Measurements from ENCODE around the gene CDADC1. TPM values are rescaled to one million over a fixed set of nuclear protein-coding genes. Genes with fewer than 3 reads are reported as not detected.

Gene CDADC1
- total and polyA plus RNA-seq, 4 donors: 3.0 to 6.1 (median 4.5) TPM

DNA sequence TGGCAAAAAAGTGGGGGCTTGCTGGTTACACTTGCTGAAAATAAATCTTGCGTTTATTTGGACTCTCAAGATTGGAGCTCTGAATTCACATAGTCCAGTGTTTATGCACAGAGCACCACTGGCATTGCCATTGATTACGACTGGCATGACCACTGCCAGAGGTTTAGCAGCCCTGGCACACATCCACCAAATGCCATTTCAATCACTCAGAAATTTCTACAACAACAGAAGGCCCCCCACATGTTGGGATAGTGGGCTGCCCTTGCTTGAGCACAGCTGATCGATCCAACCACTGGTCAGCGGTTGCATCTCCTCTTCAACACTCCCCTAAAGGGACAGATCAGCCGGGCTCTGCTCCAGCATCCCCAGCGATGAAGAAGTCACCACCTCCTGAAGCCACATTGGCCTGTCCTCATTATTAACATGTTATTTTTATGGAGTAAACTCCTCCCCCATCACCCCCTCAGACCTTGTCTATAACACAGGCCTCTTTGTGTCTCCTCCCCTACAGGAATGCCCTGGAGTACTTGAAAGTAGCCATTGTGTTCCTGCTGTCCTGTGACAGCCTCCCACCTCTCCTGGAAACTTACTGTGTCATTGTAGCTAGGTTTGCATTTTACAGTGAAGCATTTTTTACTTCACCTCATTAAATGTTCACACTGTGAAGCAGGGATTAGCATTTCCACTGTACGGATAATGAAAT is 51.3 kb downstream of the CDADC1 start:
- H3K4me1 ChIP-seq (ENCODE audit: control insufficient read depth in 4 of 4, insufficient read depth in 4 of 4, low read length in 3 of 4): peaks cover 0 to 14% (median 5%) of the 10 kb centered on the region in 4 donors
- WGBS: 86% methylated on average over 7 of the region's 7 CpGs

GRCh38 chr13:49300276-49300675 is 52.6 kb downstream of the CDADC1 start:
- Histone ChIP-seq H3K27ac (ENCODE audit: low read depth in 1 of 2, low read length in 2 of 2) (no peak overlapping the region), H3K27me3 (ENCODE audit: control insufficient read depth in 4 of 4, insufficient read depth in 4 of 4, low read length in 3 of 4) (no peaks in the 10 kb centered on the region), H3K9me3 (ENCODE audit: control insufficient read depth in 4 of 4, low read length in 3 of 4) (no peaks in the 10 kb centered on the region), H3K4me1 (ENCODE audit: control insufficient read depth in 4 of 4, insufficient read depth in 4 of 4, low read length in 3 of 4) (peaks cover 0 to 14% (median 5%) of the 10 kb centered on the region in 4 donors), H3K9ac (ENCODE audit: low read depth in 1 of 2, low read length in 2 of 2) (no peak overlapping the region), H3K36me3 (ENCODE audit: control insufficient read depth in 4 of 4, insufficient read depth in 3 of 4, low read depth in 1 of 4, low read length in 3 of 4) (no peaks in the 10 kb centered on the region), H3K4me3 (ENCODE audit: low read depth in 1 of 3, low read length in 3 of 3) (no peak overlapping the region)
- no peak for DNase-seq (ENCODE audit: low spot score)
- no peak for TF ChIP-seq YY1 (IDR thresholded peaks at IDR 0.05)
- no peak for TF ChIP-seq SP1 (IDR thresholded peaks at IDR 0.05)
- no peak for TF ChIP-seq TAF1 (conservative IDR thresholded peaks at IDR 0.05)
- no peak for TF ChIP-seq NR2F2 (IDR thresholded peaks at IDR 0.05)
- 73% methylated on average over 5 of the region's 5 CpGs for WGBS

More for the DNA sequence above, 51.3 kb downstream of the CDADC1 start:
- Histone ChIP-seq H3K4me3 (ENCODE audit: low read depth in 1 of 3, low read length in 3 of 3) (no peak overlapping the region), H3K36me3 (ENCODE audit: control insufficient read depth in 4 of 4, insufficient read depth in 3 of 4, low read depth in 1 of 4, low read length in 3 of 4) (no peaks in the 10 kb centered on the region), H3K9me3 (ENCODE audit: control insufficient read depth in 4 of 4, low read length in 3 of 4) (no peaks in the 10 kb centered on the region), H3K9ac (ENCODE audit: low read depth in 1 of 2, low read length in 2 of 2) (no peak overlapping the region), H3K27ac (ENCODE audit: low read depth in 1 of 2, low read length in 2 of 2) (no peak overlapping the region), H3K27me3 (ENCODE audit: control insufficient read depth in 4 of 4, insufficient read depth in 4 of 4, low read length in 3 of 4) (no peaks in the 10 kb centered on the region)
- no peak for TF ChIP-seq EGR1 (IDR thresholded peaks at IDR 0.05; ENCODE audit: low read depth in 2 of 2)
- TF ChIP-seq, protein P1, sequence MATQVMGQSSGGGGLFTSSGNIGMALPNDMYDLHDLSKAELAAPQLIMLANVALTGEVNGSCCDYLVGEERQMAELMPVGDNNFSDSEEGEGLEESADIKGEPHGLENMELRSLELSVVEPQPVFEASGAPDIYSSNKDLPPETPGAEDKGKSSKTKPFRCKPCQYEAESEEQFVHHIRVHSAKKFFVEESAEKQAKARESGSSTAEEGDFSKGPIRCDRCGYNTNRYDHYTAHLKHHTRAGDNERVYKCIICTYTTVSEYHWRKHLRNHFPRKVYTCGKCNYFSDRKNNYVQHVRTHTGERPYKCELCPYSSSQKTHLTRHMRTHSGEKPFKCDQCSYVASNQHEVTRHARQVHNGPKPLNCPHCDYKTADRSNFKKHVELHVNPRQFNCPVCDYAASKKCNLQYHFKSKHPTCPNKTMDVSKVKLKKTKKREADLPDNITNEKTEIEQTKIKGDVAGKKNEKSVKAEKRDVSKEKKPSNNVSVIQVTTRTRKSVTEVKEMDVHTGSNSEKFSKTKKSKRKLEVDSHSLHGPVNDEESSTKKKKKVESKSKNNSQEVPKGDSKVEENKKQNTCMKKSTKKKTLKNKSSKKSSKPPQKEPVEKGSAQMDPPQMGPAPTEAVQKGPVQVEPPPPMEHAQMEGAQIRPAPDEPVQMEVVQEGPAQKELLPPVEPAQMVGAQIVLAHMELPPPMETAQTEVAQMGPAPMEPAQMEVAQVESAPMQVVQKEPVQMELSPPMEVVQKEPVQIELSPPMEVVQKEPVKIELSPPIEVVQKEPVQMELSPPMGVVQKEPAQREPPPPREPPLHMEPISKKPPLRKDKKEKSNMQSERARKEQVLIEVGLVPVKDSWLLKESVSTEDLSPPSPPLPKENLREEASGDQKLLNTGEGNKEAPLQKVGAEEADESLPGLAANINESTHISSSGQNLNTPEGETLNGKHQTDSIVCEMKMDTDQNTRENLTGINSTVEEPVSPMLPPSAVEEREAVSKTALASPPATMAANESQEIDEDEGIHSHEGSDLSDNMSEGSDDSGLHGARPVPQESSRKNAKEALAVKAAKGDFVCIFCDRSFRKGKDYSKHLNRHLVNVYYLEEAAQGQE (IDR thresholded peaks at IDR 0.05): no peak
- TF ChIP-seq, protein P2, sequence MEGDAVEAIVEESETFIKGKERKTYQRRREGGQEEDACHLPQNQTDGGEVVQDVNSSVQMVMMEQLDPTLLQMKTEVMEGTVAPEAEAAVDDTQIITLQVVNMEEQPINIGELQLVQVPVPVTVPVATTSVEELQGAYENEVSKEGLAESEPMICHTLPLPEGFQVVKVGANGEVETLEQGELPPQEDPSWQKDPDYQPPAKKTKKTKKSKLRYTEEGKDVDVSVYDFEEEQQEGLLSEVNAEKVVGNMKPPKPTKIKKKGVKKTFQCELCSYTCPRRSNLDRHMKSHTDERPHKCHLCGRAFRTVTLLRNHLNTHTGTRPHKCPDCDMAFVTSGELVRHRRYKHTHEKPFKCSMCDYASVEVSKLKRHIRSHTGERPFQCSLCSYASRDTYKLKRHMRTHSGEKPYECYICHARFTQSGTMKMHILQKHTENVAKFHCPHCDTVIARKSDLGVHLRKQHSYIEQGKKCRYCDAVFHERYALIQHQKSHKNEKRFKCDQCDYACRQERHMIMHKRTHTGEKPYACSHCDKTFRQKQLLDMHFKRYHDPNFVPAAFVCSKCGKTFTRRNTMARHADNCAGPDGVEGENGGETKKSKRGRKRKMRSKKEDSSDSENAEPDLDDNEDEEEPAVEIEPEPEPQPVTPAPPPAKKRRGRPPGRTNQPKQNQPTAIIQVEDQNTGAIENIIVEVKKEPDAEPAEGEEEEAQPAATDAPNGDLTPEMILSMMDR (IDR thresholded peaks at IDR 0.05; ENCODE audit: low read depth, low read length, missing input control): no peak
- TF ChIP-seq, protein P3, sequence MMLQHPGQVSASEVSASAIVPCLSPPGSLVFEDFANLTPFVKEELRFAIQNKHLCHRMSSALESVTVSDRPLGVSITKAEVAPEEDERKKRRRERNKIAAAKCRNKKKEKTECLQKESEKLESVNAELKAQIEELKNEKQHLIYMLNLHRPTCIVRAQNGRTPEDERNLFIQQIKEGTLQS (IDR thresholded peaks at IDR 0.05): no peak
- TF ChIP-seq, protein P4, sequence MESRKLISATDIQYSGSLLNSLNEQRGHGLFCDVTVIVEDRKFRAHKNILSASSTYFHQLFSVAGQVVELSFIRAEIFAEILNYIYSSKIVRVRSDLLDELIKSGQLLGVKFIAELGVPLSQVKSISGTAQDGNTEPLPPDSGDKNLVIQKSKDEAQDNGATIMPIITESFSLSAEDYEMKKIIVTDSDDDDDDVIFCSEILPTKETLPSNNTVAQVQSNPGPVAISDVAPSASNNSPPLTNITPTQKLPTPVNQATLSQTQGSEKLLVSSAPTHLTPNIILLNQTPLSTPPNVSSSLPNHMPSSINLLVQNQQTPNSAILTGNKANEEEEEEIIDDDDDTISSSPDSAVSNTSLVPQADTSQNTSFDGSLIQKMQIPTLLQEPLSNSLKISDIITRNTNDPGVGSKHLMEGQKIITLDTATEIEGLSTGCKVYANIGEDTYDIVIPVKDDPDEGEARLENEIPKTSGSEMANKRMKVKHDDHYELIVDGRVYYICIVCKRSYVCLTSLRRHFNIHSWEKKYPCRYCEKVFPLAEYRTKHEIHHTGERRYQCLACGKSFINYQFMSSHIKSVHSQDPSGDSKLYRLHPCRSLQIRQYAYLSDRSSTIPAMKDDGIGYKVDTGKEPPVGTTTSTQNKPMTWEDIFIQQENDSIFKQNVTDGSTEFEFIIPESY (IDR thresholded peaks at IDR 0.05): no peak
- no peak for TF ChIP-seq FOXA1 (IDR thresholded peaks at IDR 0.05)
- TF ChIP-seq SP1 (IDR thresholded peaks at IDR 0.05): no peak
- no peak for TF ChIP-seq YY1 (IDR thresholded peaks at IDR 0.05)
- TF ChIP-seq HNF4G (IDR thresholded peaks at IDR 0.05): no peak
- no peak for TF ChIP-seq RAD21 (IDR thresholded peaks at IDR 0.05)
- no peak for TF ChIP-seq JUND (IDR thresholded peaks at IDR 0.05)
- DNase-seq (ENCODE audit: low spot score): no peak
